Kidney tubule cell (primary cell): ENCODE results near the gene LIX1.

Source experiments
- DNase-seq: peaks from one replicate; pipeline ENCODE4 v3.0.0-alpha.2; 2018; ENCODE audit warnings: low spot score

The LIX1 gene

DNA sequence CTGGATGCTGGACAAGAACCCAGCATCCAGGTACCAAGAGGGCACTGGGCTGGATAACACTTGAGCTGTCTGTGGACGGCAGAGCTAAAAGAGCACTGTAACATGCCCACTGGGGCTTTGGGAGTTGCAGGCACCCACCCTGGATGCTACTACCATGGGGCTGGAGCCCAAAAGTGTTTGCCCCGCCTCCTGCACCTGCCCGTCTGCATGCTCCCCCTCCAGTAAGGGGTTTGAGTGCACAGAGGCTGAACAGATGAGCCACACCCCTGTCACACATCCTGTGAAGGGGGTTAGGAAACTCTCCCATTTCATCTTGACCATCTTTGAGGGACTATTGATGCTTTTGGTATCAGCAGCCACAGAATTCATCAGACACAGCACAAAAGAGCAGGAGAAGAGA lies 69.0 kb downstream of the LIX1 start:
- DNase-seq, result no peak

DNA sequence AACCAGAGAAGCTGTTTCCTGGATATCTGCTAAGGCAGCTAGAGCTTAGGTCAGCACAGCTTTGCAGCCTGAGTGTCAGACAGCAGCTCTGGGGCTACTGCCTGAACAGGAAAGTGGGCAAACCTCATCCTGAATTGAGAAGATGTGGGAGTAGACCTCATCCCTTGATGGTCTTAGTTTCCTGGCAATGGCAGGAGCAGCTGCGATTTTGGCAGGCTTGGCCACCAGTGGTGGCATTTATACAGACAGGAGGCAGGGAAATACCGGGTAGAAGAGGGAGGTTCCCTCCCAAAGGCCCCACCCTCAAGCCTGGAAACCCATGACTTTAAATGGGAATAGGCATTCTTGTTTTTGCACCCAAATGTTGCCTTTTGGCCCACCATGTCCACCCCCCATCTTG lies 69.7 kb downstream of the LIX1 start:
- no peak for DNase-seq

DNA sequence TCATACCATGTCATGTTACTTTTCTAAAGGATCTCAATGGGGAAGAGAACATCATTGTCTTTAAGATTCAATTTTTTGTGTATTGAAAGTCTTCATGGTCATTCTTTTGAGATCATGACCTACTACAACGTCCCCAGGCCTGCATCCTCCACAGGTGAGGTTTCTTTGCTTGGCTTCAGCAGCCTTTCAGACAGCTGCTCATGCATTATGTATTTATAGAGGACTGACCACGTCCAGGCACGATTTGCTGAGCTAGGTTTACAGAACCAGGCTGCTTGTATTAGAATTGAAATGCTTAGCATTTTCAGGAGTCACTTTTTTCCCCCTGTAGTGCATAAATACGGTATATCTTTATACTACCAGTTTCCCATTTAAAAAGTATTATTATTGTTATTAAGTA lies 70.4 kb downstream of the LIX1 start:
- no peak for DNase-seq

DNA sequence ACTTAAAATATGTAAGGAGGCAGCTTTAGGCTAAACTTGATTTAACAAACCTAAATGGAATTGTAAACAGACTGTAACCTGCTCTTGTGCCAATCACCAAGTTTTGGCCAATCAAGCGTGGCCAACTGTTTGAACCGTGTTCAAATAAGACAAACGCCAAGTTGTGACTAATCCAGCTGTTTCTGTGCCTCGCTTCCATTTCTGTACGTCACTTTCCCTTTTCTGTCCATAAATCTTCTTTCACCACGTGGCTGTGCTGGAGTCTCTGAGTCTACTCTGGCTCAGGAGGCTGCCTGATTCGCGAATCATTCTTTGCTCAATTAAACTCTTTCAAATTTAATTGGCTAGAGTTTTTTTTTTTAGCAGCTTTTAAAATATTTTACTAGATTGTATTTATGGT lies 71.3 kb downstream of the LIX1 start:
- DNase-seq, result peak; percentile 91

DNA sequence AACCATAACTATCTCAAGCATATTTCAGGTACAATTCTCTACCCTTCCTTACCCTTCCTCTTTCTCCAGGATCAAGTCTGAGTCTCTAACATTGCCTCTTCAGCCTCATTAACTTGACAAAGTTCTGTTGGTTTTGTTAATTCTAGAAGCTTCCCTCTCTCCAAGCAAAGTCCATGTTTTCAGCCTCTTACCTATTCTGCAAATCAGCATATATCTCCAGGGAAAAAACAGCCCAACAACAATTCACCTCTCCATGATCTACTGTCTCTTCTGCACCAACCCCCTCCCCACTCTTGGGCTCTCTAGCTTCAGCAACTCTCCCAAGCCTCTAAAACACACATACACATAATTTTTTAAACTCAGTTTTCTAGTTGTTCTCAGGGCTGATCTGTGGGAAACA lies 72.2 kb downstream of the LIX1 start:
- no peak for DNase-seq

DNA sequence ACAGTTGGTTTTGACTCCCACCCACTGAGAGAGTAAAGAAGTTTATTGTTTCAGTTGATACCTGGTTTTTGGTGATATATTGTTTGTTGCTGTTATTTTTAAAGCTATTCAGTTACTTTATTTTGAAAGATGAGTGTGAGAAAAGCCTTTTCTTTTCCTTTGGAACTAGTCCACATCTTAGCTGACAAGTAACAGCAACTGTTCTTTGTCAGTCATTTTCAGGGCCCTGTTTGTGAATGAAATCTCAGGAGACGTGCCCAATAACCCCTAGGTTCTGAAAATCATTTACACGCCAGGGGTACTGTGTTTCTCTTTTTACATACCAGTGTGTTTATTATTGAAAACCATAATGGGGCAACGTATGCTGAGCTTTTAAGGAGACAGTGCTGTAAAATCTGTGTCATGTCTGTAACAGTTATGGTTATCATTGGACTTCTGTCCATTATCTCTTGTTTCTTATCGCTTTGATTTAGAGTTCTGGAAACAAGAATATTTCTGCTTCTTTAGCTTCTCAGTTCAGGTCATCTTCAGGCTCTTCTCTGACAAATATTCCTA lies 75.0 kb downstream of the LIX1 start:
- no peak for DNase-seq

DNA sequence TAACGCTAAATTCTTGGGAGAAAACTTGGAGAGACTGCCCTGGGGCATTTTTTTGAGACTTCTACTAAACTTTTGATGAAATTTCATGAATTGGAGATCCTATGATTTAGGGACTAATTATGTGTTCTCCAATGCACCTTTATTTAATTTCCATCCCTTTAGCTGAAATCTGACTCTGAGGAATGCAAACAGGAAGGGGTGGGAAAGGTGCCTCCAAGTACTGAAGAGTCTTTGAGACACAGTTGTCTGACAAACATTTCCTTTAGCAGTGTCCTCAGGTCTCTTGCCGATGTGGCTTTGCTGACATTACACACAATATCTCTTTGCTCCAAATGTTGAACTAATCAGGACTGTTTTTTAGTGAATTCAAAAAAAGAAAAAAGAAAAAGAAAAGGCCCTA lies 76.9 kb downstream of the LIX1 start:
- DNase-seq, result peak; percentile 14

DNA sequence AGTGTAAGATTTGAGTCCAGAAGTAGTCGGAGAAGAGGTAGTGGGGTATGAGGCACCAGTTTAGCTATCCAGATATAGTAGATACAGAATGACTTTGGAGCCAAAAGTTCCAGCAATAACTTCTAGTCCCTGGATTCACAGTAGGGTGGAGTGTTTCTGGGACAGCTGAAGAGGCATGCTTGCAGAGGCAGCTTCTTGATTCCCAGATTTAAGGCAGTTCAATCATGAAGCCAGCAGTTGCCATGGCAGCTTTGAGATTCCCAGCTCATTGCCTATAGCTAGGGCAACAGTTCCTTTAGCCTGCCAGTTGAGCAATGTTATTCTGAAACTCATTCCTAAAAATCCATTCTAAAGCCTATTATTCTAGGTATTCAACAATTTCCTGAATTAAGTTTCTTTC lies 79.2 kb downstream of the LIX1 start:
- DNase-seq, result no peak

DNA sequence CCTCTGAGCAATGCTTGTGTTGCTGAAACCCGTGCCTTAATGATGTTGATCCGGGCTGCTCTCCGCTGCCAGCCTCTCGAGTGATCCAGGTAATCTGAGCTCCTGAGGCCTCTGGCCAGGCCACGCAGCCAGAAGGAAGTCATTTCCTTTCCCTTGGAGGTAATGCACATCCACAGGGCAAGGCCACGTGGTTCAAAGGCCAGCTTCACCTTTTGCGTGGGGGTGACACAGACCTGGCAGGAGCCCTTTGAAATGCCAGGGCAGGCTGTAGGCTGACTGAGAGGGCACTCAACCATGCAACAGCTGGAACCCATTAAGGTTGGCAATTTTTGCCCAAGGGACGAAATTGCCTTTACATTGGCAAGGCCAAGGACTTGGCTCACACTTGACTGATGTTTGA lies 80.4 kb downstream of the LIX1 start:
- DNase-seq, result peak; percentile 63

DNA sequence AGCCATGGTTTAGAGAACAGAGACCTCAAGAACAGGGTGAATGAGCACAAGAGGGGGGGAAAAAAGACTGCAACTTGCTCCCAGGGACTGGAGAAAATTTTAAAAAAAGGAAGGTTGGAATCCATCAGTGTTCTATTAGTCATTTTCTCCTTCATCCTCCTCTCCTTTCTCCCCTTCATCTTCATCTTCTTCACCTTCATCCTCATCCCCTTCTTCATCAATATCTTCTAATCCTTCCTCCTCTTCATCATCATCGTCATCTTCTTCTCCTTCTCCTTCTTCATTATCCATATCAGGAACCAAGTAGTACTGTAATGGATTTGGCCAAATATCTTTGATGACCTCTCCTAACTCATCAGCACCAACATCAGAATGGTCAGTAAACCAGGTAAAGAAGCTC lies 86.1 kb downstream of the LIX1 start:
- DNase-seq, result no peak

DNA sequence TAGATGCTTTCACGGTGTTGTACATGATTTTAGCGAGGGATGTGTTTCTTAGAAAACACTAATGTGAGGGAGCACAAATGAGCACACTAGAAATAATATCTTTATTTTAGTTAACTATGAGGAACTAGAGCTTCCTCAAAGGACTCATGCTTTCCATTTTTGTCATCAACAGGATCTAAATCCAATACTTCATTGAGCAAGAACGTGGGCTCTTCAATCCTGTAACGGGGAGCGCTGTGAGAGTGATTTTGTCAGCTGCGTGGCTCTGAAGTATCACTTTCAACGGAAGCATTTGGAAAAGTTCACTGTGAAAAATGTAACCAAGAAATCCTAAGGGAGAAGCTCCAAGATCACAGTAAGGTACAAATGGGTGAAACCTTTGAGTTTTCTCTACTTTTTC lies 93.2 kb downstream of the LIX1 start:
- DNase-seq, result no peak

DNA sequence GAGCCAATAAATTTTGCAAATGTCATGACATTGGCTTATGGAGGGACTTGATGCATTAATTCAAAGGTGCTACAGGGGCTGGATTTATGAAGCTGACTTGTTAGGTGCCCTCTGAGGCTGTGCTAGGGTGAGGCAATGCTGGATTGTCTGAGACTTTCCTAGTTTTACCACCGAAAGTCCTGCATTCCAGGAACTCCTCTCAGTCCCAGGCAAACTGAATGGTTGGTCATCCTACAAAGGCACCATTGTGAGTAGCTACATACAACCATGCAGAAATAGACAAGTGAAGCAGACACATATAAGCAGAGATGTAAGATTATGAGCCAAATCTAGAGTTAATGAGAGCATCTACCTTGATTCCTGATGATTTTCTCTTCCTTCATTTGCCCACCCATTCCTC lies 95.3 kb downstream of the LIX1 start:
- no peak for DNase-seq

DNA sequence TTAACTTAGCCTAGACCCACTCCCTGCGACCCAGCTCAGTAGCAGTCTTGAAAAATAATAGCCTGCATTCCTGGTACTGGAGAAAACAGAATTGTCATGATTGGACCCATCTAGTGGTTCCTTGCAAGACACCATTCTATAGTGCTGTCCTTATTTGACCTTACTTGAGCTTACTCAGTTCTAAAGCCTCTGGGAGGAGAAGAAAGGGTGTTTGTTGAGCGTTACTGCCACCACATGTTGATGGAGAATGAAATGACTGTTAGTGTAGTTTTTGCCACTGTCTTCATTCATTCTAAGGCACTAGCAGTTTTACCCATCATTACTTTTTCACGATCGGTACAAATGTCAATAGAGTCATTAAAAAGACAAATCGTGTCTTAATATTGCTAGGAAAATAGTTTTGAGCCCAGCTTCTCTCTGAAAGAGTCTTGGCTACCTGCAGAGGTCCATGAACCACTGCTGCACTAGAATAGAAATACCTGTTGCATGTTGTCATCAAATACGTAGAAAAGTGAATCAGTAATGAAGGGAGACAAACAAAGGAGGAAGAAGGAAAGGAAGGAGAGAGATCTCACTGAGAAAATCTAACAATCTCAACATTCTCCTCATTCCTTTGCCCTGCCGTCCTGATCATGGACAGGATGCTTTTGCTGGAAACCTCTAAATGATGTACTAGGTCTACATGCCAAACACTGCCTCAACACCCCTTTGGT lies 96.0 kb downstream of the LIX1 start:
- DNase-seq, result peak; percentile 91

DNA sequence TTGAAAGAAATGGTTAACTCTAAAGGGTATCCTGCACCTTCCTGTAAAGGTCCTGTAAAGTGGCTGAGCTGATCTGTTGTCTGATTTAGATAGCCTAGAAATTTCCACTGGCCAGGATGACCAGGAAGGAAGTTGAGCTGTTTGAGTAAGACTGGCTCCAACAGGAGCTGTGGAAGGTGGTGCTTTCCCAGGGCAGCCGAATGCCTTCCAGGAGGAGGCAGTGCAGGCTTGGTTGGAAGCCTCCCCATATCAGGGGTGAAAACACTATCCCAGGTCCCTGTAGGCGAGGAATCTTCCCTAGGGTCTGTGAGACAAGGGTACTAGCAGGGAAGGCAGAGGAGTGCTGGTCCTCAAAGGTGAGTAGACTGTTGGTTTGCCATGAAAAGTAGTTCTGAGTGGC lies 98.4 kb downstream of the LIX1 start:
- DNase-seq, result peak; percentile 88

DNA sequence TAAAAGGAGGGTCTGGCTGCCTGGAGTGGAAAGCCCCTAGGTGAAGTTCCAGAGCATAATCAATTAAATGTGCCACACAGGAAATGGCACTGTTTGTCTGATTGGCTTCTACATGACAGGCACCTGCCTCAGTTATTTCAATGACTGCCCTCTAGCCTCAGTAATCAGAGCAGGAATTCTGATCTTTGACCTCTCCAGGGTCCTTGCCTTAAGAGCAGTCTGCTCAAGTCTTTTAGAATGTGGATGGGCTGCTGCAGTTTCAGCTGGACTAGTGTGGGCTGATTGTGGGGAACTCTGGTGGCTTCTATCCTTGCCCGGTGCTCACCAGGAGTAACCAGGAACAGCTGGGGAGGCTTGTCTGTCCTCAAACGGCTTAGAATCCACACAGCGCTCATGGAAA lies 98.9 kb downstream of the LIX1 start:
- no peak for DNase-seq

DNA sequence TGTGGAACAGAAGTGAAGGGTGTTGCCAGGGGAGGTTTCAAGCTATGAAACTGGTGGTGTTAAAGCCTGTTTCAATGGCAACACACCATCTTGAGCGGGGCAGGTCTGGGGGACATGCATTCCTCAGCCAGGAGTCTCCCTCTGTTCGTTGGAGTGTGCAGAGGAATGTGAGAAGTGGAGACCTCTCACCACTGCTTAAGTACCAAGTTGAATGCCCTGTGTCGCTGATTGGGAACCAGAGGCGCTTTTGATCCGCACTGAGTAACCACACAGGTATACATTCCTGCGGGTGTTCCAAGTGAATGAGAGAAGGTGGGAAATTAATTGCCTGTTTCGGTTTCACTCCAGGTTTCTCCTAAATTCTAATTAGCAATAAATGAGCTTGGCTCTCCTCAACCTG lies 99.4 kb downstream of the LIX1 start:
- peak; percentile 96 for DNase-seq
